Measurements from ENCODE around the gene UGT1A4.
"Not testable (repeated sequence)": the region's sequence is repeated elsewhere in the genome, so short reads cannot be mapped to it uniquely, and the experiment has no call there.

UGT1A4 gene

DNA sequence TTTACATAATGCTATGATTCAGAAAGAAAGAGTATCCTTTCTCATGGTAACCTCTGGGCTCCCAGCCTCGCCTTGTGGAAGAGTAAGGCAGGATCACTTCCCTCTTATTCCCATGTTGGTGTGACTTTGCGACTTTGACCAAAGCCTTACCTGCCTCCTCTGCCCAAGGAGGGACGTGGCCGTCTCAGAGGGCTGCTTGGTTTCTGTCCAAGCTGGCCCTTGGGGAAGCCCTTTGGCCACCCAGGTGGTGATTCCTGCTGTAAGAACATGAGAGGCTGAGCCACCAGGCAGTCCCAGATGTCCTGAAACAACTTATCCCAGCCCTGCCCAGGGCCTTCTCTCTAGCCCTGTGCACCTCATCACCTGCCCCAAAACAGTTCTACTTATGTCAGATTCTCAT is 19.8 kb upstream of the UGT1A4 start:
- H3K4me3 ChIP-seq: no peak overlapping the region
- H3K27ac ChIP-seq: peak overlapping the region in 1 of 21 experiments; percentile 58

DNA sequence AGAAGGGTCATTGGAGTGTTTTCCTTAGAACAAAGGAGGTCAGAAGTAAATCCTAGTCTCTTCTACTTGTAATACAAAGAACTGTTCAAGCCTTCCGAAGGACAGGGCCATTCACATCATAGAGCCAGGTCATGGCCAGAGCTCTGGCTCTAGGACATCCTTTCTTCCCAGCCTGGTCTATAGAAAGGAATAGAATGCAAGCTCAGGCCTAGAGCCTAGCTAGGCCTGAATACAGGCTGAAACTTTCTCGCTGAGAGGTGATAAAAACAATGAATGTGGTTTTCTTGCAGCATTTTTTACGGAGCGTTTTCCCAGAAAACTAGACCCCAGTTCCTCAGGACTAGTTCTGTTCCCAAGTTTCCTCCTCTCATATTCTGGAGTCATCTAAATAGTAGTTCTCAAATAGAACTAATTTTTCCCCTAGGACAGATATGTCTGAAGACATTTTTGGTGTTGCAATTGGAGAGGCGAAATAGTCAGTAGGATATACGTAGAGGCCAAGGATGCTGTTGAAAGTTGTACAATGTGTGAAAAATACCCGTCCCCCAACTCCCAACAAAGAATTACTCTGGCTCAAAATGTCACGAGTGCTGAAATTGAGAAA is 19.0 kb upstream of the UGT1A4 start:
- Histone ChIP-seq H3K4me3 (no peak overlapping the region), H3K27ac (peak overlapping the region in 6 of 21 experiments; percentile 10 to 59 (median 48))

DNA sequence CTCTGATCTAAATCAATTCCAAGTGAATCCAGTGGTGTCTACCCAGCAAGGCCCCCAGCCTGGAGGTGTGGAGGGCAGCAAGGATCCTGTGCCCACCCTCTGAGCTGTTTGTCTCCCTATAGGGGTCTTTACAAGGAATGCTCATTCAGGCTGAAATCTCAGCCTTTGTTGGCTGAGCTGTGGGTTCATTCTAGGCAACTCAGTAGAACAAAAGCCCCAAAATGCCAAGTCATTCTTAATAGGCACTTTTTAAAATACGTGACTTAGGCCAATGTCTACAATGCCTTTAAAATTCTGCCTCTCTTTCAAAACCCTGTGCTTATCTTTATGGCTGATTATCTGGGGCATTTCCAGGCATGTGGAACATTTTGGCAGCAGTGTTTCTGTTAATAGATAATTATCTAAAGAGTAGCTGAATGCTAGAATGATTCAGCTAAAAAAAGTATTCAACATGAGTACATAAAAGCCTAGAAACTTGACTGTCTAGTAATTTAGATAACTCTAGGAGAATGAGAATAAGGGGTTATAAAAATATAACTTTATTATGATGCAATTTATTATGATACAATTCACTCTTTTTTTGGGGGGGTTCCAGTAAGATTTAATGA is 18.4 kb upstream of the UGT1A4 start:
- no peak overlapping the region for H3K4me3 ChIP-seq
- peak overlapping the region in 6 of 21 experiments; percentile 10 to 59 (median 48) for H3K27ac ChIP-seq

DNA sequence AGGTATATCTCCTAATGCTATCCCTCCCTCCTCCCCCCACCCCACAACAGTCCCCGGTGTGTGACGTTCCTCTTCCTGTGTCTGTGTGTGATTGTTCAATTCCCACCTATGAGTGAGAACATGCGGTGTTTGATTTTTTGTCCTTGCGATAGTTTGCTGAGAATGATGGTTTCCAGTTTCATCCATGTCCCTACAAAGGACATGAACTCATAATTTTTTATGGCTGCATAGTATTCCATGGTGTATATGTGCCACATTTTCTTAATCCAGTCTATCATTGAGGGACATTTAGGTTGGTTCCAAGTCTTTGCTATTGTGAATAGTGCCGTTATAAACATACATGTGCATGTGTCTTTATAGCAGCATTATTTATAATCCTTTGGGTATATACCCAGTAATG is 17.7 kb upstream of the UGT1A4 start:
- not testable (repeated sequence) for H3K4me3 ChIP-seq, H3K27ac ChIP-seq

DNA sequence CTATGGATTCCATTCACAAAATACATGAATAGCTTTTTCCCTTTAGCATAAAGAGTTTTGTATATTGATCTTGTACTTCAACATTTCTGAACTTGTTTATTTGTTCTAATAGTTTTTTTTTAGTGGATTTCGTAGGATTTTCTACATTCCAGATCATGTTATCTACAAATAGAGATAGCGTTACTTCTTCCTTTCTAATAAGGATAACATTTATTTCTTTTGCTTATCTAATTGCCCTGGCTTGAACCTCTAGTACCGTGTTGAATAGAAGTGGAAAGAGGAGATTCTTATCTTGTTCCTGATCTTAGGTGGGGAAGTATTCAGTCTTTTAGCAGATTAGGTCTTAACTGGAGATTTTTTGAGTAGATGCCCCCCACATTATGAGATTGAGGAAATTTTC is 16.3 kb upstream of the UGT1A4 start:
- no peak overlapping the region for H3K27ac ChIP-seq

DNA sequence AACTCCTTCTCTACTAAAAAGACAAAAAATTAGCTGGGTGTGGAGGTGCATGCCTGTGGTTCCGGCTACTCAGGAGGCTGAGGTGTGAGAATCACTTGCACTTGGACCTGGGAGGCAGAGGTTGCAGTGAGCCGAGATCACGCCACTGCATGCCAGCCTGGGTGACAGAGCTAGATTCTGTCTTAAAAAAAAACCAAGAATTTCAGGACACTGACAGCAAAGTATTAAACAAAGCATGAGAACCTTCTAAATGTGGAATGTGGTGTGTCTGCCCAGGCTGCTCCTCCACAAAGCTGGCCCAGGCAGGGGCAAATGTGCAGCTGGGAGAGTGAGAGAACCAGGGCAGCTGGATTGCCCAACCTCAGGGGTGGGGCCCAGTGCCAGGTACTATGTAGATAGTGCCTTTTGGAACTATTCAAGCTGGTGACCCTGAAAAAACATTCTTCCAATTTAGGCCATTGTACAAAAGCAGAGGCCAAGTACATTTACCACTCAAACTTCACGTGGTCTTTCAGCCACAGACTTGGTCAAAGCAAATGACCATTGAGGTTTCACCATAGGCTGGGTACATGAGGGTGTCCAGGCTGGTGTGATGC is 12.5 kb upstream of the UGT1A4 start:
- Histone ChIP-seq H3K27ac (peak overlapping the region in 7 of 21 experiments; percentile 14 to 62 (median 46)), H3K4me3 (no peak overlapping the region)

More for the DNA sequence above, 16.3 kb upstream of the UGT1A4 start:
- H3K4me3 ChIP-seq: no peak overlapping the region

DNA sequence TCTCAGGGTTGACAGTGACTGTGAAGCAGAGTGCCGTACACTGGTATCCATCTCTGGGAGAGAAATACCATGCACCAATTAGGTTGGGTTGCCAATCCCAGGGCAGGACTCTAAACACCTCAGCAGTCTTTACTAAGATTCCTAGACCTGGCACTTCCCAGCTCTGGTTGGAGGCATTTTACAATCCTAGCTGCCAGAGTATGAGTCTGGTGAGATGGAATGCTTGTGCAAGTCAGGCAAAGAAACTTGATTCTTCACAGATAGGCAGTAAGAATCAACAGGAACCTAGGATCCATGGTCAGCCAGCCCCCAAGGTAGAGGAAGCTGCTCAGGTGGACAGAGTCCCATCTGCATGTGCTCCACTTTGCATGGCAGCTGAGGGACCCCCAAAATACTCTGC is 11.8 kb upstream of the UGT1A4 start:
- no peak overlapping the region for H3K4me3 ChIP-seq
- H3K27ac ChIP-seq: peak overlapping the region in 2 of 21 experiments; percentile 46 to 62

DNA sequence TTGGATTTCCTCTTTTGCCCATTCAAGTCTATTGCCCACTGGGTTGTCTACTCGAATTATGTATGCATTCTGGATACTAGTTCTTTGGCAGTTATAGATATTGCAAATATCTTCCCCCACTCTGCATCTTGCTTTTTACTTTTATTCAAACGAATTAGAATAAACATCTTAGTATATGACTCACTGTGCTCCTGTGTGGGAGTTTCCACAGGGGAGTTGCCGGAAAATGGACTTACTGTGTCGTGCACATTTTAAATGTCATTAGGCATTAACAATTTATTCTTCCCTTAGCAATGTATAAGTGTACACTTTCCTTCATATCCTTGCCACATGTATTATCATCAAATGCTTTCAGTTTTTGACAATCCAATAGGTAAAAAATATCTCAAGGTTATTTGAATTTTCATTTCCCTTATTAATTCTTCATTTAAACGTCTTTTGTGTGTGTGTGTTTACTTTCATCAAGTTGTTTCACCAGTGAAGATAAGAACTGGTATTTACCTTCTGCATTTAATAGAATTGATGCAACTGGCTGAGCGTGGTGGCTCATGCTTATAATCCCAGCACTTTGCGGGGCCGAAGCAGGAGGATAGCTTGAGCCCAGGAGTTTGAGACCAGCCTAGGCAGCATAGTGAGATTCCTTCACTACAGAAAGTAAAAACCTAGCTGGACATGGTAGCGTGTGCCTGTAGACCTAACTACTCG is 10.4 kb upstream of the UGT1A4 start:
- no peak overlapping the region for H3K4me3 ChIP-seq
- H3K27ac ChIP-seq: peak overlapping the region in 3 of 21 experiments; percentile 14 to 54 (median 47)

DNA sequence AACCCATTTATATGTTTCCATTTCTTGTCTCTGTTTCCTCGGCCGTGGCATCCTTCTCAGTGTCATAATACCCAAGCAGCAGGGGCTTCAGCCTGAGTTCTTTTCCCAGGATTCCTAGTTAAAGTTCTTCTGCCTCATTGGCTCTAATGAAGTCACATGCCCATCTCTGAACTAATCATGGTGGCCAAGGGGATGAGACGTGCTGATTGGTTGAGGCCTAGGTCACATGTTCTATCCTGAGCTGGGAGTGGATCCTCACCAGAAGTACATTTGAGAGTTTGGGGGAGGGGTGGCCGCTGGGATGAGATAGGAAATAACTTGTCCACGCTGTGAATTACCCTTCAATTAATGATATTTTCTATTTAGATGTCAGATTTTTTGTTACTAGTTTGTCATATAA is 9.6 kb upstream of the UGT1A4 start:
- H3K4me3 ChIP-seq: no peak overlapping the region
- peak overlapping the region in 3 of 21 experiments; percentile 14 to 47 (median 29) for H3K27ac ChIP-seq

DNA sequence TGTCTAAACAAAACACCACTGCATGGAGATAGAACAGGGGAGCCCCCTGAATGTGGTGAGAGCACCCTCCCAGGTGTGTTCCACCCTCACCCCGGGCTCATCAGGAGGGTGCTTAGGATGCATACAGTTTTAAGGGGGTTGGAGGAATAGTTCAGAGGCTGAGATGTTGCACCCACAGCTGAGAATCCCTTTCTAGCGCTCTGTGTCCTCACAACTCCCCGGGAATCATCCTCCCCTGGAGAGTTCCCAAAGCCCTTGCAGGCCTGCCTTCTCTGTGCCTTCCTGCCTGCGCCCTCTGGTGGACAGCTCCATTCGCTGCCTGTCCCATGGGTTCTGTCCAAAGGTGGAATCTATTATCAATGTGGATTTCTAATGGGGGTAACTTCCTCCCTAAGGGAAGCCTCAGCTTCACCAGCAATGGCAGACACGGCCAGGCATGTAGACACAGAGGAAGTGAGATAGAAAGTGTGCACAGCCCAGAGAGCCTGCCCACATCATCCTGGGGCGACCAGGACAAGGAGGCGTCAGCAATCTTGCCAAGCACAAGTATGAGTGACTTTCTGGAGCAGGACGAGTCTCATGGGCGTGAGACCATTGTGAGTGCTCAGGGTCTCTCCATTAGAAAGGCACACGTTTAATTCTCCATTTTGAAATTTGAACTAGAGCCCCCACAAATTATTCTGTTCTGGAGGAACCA is 7.1 kb upstream of the UGT1A4 start:
- Histone ChIP-seq H3K27ac (no peak overlapping the region), H3K4me3 (no peak overlapping the region)

DNA sequence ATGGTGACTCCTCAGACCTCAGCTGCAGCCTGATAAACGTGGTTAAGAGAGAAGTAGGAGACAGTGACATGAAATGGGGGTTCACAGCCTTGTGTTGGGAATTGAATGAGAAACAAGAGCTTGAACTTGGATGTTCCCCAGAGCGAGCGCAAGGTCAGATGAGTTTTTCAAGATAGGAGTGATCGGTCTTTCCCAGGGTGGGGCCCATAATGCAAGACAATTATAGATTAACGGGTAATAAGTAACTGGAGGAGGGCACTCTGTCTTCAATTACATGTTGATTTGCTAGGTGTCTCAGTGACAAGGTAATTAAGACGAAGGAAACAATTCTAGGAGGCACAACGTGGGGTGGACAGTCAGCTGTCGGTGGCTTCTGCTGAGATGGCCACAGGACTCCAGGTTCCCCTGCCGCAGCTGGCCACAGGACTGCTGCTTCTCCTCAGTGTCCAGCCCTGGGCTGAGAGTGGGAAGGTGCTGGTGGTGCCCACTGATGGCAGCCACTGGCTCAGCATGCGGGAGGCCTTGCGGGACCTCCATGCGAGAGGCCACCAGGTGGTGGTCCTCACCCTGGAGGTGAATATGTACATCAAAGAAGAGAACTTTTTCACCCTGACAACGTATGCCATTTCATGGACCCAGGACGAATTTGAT is 5.8 kb upstream of the UGT1A4 start, which contains the start of gene UGT1A5:
Gene UGT1A5, plus strand, starts transcription at position 297 of the 651 bp plus-strand sequence. Its CDS starts 85 bp downstream, at position 382.
- no peak within 1 kb of the TSS for H3K27ac ChIP-seq
- no peak within 1 kb of the TSS for H3K4me3 ChIP-seq

DNA sequence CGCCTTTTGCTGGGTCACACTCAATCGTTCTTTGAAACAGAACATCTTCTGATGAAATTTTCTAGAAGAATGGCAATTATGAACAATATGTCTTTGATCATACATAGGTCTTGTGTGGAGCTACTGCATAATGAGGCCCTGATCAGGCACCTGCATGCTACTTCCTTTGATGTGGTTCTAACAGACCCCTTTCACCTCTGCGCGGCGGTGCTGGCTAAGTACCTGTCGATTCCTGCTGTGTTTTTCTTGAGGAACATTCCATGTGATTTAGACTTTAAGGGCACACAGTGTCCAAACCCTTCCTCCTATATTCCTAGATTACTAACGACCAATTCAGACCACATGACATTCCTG is 5.3 kb upstream of the UGT1A4 start:
- no peak overlapping the region for H3K4me3 ChIP-seq

DNA sequence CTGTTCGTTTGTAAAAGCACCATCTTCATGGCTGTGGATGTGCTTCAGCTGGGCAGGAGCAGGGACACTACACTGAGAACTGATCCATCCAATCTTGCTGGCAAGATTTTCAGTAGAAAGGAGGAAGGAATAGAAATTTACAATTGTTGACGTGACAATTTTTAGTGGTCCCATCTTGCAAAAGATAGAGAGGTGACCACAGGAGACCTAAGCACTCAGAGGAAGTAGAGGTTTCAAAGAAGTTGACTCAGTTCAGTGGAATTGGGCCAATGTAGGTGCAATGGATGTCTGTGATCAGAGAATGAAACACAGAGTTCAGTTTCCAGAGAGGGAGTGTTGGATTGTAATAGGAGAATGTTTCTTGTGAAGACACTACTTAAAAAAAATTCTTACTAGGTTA is 4.4 kb upstream of the UGT1A4 start:
- no peak overlapping the region for H3K27ac ChIP-seq
- H3K4me3 ChIP-seq: no peak overlapping the region

More for the DNA sequence above, 5.3 kb upstream of the UGT1A4 start:
- no peak overlapping the region for H3K27ac ChIP-seq

DNA sequence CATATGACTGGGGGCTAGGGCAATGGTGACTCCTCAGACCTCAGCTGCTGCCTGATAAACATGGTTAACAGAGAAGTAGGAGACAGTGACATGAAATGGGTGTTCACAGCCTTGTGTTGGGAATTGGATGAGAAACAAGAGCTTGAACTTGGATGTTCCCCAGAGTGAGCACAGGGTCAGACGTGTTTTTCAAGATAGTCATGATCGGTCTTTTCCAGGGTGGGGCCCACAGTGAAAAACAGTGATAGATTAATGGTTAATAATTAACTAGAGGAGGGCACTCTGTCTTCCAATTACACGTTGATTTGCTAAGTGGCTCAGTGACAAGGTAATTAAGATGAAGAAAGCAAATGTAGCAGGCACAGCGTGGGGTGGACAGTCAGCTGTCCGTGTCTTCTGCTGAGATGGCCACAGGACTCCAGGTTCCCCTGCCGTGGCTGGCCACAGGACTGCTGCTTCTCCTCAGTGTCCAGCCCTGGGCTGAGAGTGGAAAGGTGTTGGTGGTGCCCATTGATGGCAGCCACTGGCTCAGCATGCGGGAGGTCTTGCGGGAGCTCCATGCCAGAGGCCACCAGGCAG is 10.3 kb downstream of the UGT1A4 start, which contains the start of gene UGT1A3:
Gene UGT1A3, plus strand, starts transcription at position 320 of the 579 bp plus-strand sequence. Its CDS starts 85 bp downstream, at position 405.
- H3K27ac ChIP-seq: no peak within 1 kb of the TSS

DNA sequence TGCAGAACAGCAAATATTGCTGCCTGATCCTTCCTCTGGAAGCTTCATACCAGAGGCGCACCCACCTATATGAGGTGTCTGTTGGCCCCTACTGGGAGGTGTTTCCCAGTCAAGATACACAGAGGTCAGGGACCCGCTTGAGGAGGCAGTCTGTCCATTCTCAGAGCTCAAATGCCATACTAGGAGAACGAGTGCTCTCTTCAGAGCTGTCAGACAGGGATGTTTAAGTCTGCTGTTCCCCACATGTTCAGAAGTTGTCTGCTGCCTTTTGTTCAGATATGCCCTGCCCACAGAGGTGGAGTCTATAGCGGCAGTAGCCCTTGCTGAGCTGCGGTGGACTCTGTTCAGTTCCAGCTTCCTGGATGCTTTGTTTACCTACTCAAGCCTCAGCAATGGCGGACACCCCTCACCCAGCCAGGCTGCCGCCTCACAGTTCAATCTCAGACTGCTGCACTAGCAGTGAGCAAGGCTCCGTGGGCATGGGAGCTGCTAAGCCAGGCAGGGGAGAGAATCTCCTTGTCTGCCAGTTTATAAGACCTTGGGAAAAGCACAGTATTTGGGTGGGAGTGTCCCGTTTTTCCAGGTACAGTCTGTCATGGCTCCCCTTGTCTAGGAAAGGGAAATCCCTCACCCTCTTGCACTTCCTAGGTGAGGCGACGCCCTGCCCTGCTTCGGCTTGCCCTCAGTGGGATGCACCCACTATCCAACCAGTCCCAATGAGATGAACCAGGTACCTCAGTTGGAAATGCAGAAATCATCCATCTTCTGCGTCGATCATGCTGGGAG is 18.5 kb downstream of the UGT1A4 start:
- H3K27ac ChIP-seq, H3K4me3 ChIP-seq: not testable (repeated sequence)

More for the DNA sequence above, 10.3 kb downstream of the UGT1A4 start, which contains the start of gene UGT1A3:
- no peak within 1 kb of the TSS for H3K4me3 ChIP-seq

DNA sequence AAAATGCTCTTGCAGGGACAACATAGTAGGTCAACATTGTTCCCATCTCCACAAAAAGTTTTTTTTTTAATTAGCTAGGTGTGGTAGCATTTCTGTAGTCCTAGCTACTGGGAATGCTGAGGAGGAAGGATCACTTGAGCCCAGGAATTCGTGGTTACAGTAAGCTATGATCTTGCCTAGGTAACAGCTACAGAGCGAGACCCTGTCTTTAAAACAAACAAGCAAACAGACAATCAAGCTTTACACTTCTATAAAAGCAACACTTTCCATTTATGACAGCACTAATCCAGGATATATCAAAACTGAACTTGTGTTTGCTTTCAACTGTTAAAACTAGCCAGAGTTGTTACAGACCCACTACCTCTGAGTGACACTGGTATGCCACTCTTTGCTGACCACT is 22.3 kb downstream of the UGT1A4 start:
- Histone ChIP-seq H3K4me3 (no peak overlapping the region), H3K27ac (no peak overlapping the region)

DNA sequence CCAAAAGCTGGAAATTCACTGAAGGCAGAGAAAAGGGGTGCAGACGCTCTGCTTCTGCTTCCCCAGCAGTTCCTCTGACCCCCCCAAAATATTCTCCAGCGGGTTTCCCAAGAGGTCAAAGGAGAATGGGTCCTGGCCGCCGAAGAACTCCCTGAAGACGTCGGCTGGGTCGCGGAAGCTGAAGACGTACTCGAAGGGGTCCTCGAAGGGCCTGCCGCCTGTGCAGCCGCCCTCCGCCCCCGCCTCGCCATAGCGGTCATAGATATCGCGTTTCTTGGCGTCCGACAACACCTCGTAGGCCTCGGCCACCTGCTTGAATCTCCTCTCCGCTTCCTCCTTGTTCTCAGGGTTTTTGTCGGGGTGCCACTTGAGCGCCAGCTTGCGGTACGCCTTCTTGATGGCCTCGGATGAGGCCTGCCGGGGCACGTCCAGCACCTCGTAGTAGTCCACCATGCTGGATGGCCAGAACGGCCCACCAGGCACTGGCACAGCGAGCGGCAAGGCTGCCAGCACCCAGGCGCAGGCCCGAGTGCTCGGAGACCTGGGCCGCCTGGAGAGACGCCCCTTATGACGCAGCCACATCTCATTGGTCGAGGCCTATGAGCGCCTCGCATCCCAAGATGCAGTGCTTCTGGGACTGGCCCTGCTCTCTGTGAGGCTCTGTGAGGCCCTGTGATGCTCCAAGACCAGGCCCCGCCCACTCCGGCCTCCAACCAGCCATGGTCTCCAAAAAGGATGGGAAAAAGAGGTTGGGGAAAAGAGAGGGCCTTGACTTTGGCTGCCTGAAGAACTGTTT is 25.1 kb downstream of the UGT1A4 start:
- Histone ChIP-seq H3K4me3 (no peak overlapping the region), H3K27ac (no peak overlapping the region)
